Cardiac atrium fibroblast (primary cell): ENCODE measurements around the gene DCBLD1. TPM values are rescaled to one million over a fixed set of nuclear protein-coding genes. Genes with fewer than 3 reads are reported as not detected.

Experiments
- total RNA-seq: library from RNA; depleted of rRNA; stranded (reverse); fragments of >200 nt; gene quantifications from 2 replicates; pipeline ENCODE4 v1.2.3, GENCODE V29; 2015

DCBLD1 gene
- total RNA-seq: 11.5 and 19.5 TPM in 2 replicates

DNA sequence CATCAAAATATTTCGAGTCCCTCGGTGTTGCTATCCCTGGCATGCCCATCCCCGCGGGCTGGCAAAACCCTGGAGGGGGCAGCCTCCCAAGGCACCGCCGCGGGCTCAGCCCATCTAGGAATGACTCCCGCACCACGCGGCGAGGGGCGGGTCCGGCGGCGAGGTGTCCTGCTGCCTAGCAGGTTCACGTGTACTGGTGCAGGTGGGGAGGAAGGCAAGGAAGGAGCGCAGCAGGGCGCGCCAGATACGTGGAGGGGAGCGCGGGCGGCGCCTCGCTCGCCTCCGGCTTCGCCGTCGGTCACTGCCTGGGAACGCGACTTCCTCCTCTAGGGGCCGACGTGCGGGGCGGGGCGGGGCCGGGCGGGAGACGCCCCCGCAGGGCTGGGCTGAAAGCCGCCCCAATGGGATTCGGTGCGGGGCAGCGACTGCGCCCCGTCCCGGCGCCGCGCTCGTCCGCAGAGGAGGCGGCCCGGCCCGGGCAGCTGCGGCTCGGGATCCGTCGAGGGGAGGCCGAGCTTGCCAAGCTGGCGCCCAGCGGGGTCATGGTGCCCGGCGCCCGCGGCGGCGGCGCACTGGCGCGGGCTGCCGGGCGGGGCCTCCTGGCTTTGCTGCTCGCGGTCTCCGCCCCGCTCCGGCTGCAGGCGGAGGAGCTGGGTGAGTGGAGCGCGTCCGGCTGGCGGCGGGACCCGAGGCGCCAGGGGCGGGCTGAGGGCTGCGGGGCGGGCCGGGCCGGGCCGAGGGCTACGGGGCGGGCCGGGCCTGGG is at the start of gene DCBLD1:
DCBLD1 (plus strand) TSS at position 435 of the 764 bp plus-strand sequence; CDS start at position 543, 108 bp downstream.

Other genes starting within 250 kb of the DCBLD1 start
- not detected in 2 replicates for gene VGLL2, start 217.1 kb upstream of the DCBLD1 start, total RNA-seq
- not detected in 2 replicates for gene ROS1, start 56.7 kb upstream of the DCBLD1 start, total RNA-seq
- gene GOPC, start 119.8 kb downstream of the DCBLD1 start, total RNA-seq: 18.6 and 21.8 TPM in 2 replicates
- 17.1 and 23.2 TPM in 2 replicates for gene NUS1, start 192.8 kb downstream of the DCBLD1 start, total RNA-seq